ENCODE data around the gene NEURL4. TPM values are rescaled to one million over a fixed set of nuclear protein-coding genes. Genes with fewer than 3 reads are reported as not detected.
A peak's percentile ranks its signal among the peaks of the same experiment; 100 is the strongest.

The NEURL4 gene
- polyA plus RNA-seq, 1 of the 3 experiments (the other 2 are of a cell fraction): 22.1 TPM

DNA sequence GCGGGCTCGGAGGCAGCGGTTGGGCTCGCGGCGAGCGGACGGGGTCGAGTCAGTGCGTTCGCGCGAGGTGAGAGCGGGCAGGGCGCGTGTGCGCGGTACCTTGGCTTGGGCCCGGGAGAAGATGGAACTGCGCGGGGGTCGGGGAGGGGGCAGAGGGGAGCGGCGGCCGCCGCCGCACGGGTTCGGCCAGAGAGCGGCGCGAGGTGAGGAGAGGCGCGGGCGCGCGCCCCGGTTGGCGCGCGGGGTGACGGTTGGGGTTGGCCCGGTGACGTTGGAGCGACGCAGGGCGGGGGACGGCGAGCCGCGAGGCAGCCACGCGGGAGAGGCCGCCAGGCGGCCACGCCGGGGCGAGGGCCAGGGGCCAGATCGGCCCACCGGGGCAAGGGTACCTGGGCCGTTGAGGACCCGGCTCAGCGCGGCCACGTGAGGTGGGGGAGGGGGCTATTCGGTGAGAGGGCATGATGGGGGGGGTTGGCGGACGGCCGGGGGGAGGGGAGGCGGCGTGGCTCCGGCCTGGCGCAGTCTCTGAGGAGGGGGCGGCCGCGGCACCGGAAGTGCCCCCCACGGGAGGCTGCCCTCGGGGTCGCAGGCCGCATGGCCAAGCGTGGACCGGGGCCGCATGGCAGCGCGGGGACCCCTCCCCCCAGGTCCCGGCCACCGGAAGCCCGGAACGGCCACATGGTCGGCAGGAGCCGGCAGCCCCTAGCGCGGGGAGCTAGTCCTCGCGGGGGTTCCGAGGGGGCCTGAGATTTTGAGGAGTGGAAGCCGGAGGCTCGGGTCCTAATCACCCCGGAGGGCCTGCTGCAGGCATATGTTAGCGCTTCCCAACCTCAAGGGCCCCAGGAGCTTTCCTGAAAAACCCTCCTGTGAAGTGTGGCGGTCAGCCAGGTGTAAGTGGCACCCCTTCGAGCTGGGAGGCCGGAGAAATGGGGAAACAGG, 21.2 kb downstream of the NEURL4 start:
- peak; percentile 68 for DNase-seq

DNA sequence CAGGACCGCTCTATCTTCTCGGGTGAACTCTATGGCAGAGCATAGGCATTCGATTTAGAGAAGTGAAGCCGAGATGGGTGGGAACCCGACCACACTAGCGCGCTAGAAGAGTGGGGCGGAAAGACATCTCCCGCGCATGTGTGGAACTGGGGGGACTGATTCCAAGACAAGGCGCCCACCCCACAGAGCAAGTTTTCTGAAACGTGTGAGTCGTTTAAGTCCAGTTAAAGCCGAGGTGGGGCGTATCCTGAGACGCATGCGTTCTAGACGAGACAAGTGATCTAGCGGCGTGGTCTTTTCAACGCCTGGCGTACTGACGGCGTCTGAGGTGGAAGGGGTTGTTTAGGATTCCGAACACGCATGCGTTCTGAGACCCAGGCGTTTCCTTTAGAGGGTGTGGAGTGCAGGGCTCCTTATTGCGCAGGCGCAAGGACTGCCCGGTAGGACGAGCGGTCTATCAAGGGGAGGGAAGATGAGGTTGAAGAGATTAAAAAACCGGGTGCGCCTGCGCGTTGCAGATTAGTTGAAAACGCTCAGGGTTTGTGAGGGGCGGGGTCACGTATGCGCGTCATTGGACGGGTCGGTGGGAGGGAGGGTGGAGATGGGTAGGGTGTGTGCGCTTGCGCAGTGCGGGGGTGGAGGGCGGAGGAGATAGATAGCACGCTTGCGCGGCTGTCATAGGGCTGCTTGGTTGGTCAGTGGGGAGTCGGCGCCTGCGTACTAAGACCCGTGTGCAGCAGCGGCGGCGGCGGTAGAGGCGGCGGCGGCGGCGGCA, 22.0 kb downstream of the NEURL4 start, which contains the start of gene EIF5A:
TSS of gene EIF5A (plus strand) at position 718 of the 775 bp plus-strand sequence. CDS start 2,008 bp downstream, outside the sequence.
- no peaks in the 10 kb centered on the region for H3K27me3 ChIP-seq (ENCODE audit: insufficient read depth)
- WGBS (ENCODE audit: low lambda C conversion rate): 2% methylated on average over 56 of the region's 64 CpGs
- peak within 1 kb of the TSS; percentile 90 for H3K4me2 ChIP-seq
- H3K4me1 ChIP-seq (ENCODE audit: control insufficient read depth in 1 of 2, insufficient read depth in 2 of 2, low read depth in 1 of 2, low read length in 1 of 2): peaks cover 13 to 19% of the 10 kb centered on the region in 2 experiments; a peak in 3 of 4 replicates
- peaks cover 44% of the 10 kb centered on the region for H3K79me2 ChIP-seq (ENCODE audit: insufficient read depth)
- H2AFZ ChIP-seq (ENCODE audit: low read depth): peak within 1 kb of the TSS; percentile 99
- H3K9me2 ChIP-seq: no peaks in the 10 kb centered on the region
- CTCF ChIA-PET: no interaction called here
- H4K20me1 ChIP-seq (ENCODE audit: insufficient read depth): peaks cover 38% of the 10 kb centered on the region
- POLR2A ChIA-PET: interaction anchor here (0.6 kb wide), 1 partner anchor 73 kb away, joined by 3 read pairs; no protein-coding TSS in a partner anchor
- H3K36me3 ChIP-seq (replicated peaks in 1 of 2; ENCODE audit: control insufficient read depth in 1 of 2, insufficient read depth in 2 of 2, low read length in 1 of 2): peaks cover 24 to 27% of the 10 kb centered on the region in 2 experiments
- no peaks in the 10 kb centered on the region for H3K9me3 ChIP-seq
- TF ChIP-seq RAD21 (IDR thresholded peaks at IDR 0.05; ENCODE audit: low read length): no peak
- no peak for TF ChIP-seq MEF2A (IDR thresholded peaks at IDR 0.05; ENCODE audit: borderline replicate concordance, low read depth)
- TF ChIP-seq GATA2 (CRISPR knock-in tag; IDR thresholded peaks at IDR 0.05): no peak
- no peak for TF ChIP-seq SMC3 (IDR thresholded peaks at IDR 0.05; ENCODE audit: low read depth, low read length)
- TF ChIP-seq NRF1 (IDR thresholded peaks at IDR 0.05; ENCODE audit: low read depth, low read length): peak; percentile 93
- peak; percentile 95 for TF ChIP-seq MXI1 (IDR thresholded peaks at IDR 0.05; ENCODE audit: low read depth, low read length)
- TF ChIP-seq, protein P1, sequence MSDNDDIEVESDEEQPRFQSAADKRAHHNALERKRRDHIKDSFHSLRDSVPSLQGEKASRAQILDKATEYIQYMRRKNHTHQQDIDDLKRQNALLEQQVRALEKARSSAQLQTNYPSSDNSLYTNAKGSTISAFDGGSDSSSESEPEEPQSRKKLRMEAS (IDR thresholded peaks at IDR 0.05; ENCODE audit: low read depth): peak; percentile 86
- TF ChIP-seq ELF1 (IDR thresholded peaks at IDR 0.05): peak; percentile 54; the same call in 1 of the 2 replicates
- 0 out of 2 replicates have a peak, but pooled peaks have one; percentile 27 for TF ChIP-seq SIN3A (IDR thresholded peaks at IDR 0.05; ENCODE audit: borderline replicate concordance, low read depth, low read length)
- no peak for TF ChIP-seq EP300 (IDR thresholded peaks at IDR 0.05; ENCODE audit: borderline replicate concordance in 1 of 2, low read depth in 1 of 2, low read length in 1 of 2)
- TF ChIP-seq FOXM1 (IDR thresholded peaks at IDR 0.05; ENCODE audit: low read depth): no peak
- no peak for TF ChIP-seq RXRA (IDR thresholded peaks at IDR 0.05; ENCODE audit: borderline replicate concordance, low read depth)
- no peak for TF ChIP-seq FOSL2 (IDR thresholded peaks at IDR 0.05; ENCODE audit: borderline replicate concordance, low read depth)
- peak; percentile 47 for TF ChIP-seq GABPA (IDR thresholded peaks at IDR 0.05; ENCODE audit: low read depth)
- peak; percentile 84 for TF ChIP-seq POLR2AphosphoS5 (IDR thresholded peaks at IDR 0.05; ENCODE audit: low read depth, low read length)
- TF ChIP-seq TCF12 (IDR thresholded peaks at IDR 0.05): no peak
- TF ChIP-seq, protein P2, sequence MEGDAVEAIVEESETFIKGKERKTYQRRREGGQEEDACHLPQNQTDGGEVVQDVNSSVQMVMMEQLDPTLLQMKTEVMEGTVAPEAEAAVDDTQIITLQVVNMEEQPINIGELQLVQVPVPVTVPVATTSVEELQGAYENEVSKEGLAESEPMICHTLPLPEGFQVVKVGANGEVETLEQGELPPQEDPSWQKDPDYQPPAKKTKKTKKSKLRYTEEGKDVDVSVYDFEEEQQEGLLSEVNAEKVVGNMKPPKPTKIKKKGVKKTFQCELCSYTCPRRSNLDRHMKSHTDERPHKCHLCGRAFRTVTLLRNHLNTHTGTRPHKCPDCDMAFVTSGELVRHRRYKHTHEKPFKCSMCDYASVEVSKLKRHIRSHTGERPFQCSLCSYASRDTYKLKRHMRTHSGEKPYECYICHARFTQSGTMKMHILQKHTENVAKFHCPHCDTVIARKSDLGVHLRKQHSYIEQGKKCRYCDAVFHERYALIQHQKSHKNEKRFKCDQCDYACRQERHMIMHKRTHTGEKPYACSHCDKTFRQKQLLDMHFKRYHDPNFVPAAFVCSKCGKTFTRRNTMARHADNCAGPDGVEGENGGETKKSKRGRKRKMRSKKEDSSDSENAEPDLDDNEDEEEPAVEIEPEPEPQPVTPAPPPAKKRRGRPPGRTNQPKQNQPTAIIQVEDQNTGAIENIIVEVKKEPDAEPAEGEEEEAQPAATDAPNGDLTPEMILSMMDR (IDR thresholded peaks at IDR 0.05): no peak
- TF ChIP-seq TAF1 (IDR thresholded peaks at IDR 0.05; ENCODE audit: borderline replicate concordance, low read depth, low read length): peak; percentile 84
- H3F3A ChIP-seq (replicated peaks; ENCODE audit: insufficient read depth): peaks cover 41% of the 10 kb centered on the region
- peak within 1 kb of the TSS; percentile 91 to 92 for H3K27ac ChIP-seq (ENCODE audit: low read depth in 2 of 2, low read length in 1 of 2)
- DNase-seq: peak; percentile 99
- peak within 1 kb of the TSS; percentile 93 for H3K9ac ChIP-seq
- H3K4me3 ChIP-seq (ENCODE audit: low read depth in 2 of 2, low read length in 1 of 2): peak within 1 kb of the TSS; percentile 76 to 79

More for the DNA sequence above, 21.2 kb downstream of the NEURL4 start:
- H3K9me3 ChIP-seq: no peaks in the 10 kb centered on the region
- ChIA-PET POLR2A (no interaction called here), CTCF (interaction anchor here (0.9 to 2.6 kb wide), 4 partner anchors 12 to 94 kb away, joined by 3 to 7 read pairs (median 6); partner anchors contain the start of gene SLC2A4)
- peak overlapping the region; percentile 93 for H3K9ac ChIP-seq
- peaks cover 46% of the 10 kb centered on the region for H4K20me1 ChIP-seq (ENCODE audit: insufficient read depth)
- peaks cover 32 to 36% of the 10 kb centered on the region in 2 experiments for H3K36me3 ChIP-seq (replicated peaks in 1 of 2; ENCODE audit: control insufficient read depth in 1 of 2, insufficient read depth in 2 of 2, low read length in 1 of 2)
- H3F3A ChIP-seq (replicated peaks; ENCODE audit: insufficient read depth): peaks cover 50% of the 10 kb centered on the region
- peak overlapping the region; percentile 76 to 79 for H3K4me3 ChIP-seq (ENCODE audit: low read depth in 2 of 2, low read length in 1 of 2)
- no peaks in the 10 kb centered on the region for H3K9me2 ChIP-seq
- peaks cover 52% of the 10 kb centered on the region for H3K79me2 ChIP-seq (ENCODE audit: insufficient read depth)
- peak; percentile 9; the same call in 1 of the 2 replicates for TF ChIP-seq GABPA (IDR thresholded peaks at IDR 0.05; ENCODE audit: low read depth)
- TF ChIP-seq SIN3A (IDR thresholded peaks at IDR 0.05; ENCODE audit: borderline replicate concordance, low read depth, low read length): 0 out of 2 replicates have a peak, but pooled peaks have one; percentile 1
- TF ChIP-seq, protein P3, sequence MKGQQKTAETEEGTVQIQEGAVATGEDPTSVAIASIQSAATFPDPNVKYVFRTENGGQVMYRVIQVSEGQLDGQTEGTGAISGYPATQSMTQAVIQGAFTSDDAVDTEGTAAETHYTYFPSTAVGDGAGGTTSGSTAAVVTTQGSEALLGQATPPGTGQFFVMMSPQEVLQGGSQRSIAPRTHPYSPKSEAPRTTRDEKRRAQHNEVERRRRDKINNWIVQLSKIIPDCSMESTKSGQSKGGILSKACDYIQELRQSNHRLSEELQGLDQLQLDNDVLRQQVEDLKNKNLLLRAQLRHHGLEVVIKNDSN (IDR thresholded peaks at IDR 0.05; ENCODE audit: borderline replicate concordance, low read depth): no peak
- peak; percentile 93 for TF ChIP-seq MXI1 (IDR thresholded peaks at IDR 0.05; ENCODE audit: low read depth, low read length)
- TF ChIP-seq RCOR1 (IDR thresholded peaks at IDR 0.05; ENCODE audit: low read length): no peak
- TF ChIP-seq, protein P1 (IDR thresholded peaks at IDR 0.05; ENCODE audit: low read depth): peak; percentile 78
- no peak for TF ChIP-seq JUND (IDR thresholded peaks at IDR 0.05)
- no peak for TF ChIP-seq NRF1 (IDR thresholded peaks at IDR 0.05; ENCODE audit: low read depth, low read length)
- TF ChIP-seq CHD2 (IDR thresholded peaks at IDR 0.05; ENCODE audit: low read length, partially characterized antibody): peak; percentile 51
- 2% methylated on average over 27 of the region's 104 CpGs for WGBS (ENCODE audit: low lambda C conversion rate)
- H3K4me2 ChIP-seq: peak overlapping the region; percentile 90
- peaks cover 17 to 25% of the 10 kb centered on the region in 2 experiments for H3K4me1 ChIP-seq (ENCODE audit: control insufficient read depth in 1 of 2, insufficient read depth in 2 of 2, low read depth in 1 of 2, low read length in 1 of 2)
- peak overlapping the region; percentile 83 to 91 for H3K27ac ChIP-seq (ENCODE audit: low read depth in 2 of 2, low read length in 1 of 2)
- no peak overlapping the region for H2AFZ ChIP-seq (ENCODE audit: low read depth)
- H3K27me3 ChIP-seq (ENCODE audit: insufficient read depth): no peaks in the 10 kb centered on the region

All from SK-N-SH (cell line).